ENCODE measurements around the gene FGB.

FGB gene

GRCh38 chr4:154597798-154598774 is 35.3 kb downstream of the FGB start:
- DNase-seq = no peak

DNA sequence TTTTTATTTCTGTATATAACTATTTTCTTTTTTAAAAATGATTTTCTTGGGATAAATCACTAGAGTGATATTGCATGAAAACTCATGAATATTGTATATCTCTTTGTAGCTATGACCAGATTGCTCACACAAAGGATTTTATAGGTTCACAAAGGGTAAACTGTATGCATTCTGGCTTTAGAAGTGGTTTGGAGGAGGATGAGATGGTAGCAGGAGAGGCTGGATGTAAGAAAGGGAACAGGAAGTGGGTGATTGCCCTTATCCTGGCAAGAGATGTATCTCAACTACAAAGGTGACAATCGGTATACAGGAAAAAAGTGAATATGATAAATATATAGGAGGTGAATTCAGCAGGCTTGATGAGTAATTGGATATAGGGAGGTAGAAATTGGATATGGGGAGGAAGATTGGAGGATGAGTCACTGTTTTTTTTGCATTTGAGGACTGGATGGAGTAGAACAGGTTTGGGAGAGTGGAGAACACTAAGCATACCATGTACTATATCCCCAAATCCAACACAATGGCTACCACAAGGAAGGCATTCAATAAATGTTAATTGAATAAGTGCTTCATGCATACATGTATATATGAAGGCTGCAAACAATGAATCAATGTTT is 39.7 kb downstream of the FGB start:
- DNase-seq = no peak

DNA sequence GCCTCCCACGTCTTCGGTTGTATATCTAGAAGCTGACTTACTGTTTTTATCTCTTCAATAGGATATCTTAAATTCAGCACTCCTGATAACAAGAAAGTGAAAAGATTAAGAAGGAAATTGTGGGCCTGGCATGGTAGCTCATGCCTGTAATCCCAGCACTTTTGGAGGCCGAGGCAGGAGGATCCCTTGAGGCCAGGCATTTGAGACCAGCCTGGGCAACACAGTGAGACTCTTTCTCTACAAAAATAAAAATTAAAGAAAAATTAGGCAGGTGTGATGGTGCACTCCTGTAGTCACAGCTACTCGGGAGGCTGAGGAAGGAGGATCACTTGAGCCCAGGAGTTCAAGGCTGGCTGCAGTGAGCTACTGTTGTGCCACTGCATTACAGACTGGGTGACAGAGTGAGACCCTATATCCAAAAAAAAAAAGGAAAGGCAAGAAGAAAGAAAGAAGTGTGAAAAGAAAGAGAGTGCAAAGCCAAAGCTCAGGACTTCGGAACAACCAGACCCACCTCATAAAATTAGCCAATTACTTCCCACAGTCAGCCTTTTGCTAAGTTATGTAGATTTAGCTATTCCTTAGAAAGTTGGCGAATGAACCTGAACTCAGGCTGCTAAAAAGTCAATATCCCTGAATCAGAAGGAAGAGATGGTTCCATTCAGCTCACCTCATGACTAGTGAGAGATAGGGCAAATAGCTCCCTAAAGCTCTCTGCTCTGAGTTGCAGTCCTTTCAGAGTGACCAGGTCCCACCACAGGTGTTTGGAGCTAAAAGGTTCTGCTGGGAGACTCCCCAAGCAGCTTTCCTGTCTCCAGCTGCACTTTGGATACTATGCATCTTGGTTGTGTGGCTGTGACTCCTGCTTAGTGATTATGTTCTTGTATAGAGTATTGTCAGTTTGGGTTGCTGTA is 40.5 kb downstream of the FGB start:
- no peak for DNase-seq

GRCh38 chr4:154604696-154605200 is 41.9 kb downstream of the FGB start:
- no peak for DNase-seq

DNA sequence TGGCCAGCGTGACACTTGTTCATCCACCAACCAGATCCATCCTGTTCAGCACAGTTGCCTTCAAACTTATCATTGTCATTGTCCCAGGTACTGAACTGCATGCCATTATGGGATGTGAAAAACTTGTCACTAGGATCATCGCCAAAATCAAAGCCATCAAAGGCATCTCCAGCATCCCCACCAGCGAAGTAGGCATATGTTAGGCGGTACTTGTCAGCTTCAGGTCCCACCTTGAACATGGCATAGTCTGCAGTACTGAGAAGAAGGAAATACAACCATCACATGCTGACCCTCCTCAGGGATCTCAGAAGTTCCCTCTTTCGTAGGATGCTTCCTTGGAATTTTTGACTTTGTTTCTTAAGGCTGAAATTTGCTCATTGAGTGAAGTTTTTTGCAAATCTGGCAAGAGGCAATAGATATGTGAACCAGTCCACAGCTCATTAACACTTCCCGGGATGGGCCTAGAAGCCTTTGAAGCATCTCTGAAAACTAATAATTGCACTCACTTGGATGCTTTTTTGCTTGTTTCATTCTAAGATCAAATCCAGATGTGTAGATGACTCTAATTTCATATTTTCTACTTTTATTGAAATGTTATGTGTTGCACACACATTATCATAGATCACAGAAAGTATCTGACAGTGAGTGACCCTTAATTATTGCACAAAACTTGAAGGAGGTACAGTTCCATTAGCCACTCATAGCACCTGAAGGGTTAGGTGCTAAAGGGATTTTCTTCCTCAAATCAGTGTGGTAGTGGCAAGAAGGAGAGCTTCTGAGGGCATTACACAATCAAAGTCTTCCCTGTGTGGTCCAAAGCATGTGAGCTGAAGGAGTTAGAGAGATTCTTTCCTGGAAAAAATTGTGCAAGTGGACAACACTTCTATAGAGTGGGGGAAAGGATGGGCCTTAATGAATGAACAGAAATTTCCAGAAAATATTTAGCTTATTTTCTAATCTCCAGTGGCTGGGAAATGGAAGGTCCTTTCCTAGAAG is 44.2 kb downstream of the FGB start:
- DNase-seq = no peak

- DNase-seq = no peak
Measured at GRCh38 chr4:154608361-154609252, 45.8 kb downstream of the FGB start.

DNA sequence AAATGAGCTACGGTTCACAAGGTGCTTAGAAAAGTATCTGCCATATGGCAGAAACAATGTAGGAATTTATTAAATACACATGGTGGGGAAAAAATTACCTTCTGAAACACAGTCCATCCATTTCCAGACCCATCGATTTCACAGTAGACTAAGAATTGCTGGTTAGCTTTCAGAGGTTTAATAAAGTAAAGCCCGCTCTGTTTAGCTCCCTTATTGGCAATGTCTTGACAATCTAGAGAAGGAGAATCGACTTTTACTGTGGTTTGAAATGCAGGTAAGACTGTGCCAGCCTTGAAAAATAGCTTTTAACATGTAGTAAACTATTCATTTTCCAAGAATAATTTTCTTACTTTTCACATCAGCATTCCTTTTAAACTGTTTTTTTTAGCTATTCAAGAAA is 46.7 kb downstream of the FGB start:
- no peak for DNase-seq

DNA sequence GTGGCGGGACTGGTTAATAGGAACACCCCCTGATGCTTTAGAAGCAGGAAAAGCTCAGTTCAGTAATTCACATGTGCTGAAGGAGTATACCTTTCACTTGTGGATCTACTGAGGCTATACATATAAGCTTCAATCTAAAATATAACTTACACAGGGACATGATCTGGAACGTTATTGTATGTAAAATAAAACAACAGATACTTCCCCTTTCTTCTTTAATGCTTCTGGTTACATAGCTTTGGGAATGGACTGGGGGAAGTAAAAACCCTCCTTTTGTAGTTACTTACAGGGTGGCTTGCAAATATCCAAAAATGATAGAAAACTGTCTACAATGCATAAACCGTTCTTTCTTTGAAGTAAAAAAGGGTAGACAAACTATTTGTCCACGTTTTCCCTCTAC is 47.8 kb downstream of the FGB start:
- DNase-seq = no peak

DNA sequence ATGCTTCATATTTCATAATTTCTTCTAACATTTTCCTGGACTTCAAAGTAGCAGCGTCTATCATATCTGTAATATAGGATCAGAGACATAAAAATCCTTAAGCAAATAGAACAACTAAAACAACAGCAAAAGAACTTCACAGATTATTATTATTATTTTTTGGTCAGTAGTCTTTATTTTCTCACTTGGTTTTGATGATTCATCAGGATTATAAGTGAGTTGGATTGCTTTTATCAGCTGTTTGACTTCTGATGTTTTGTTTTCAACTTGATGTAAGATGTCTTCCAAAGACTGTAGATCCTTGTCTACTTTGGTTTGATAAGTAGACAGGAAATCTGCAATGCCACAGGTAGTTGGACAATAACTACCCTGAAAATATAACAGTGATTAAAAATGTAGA is 49.0 kb downstream of the FGB start:
- no peak for DNase-seq

- DNase-seq = no peak
Measured at GRCh38 chr4:154612472-154613414, 49.9 kb downstream of the FGB start, which contains the start of gene FGG. TSS of gene FGG (minus strand) at chr4:154612656. CDS start at chr4:154612609, 47 bp downstream.

GRCh38 chr4:154614306-154614705 is 51.5 kb downstream of the FGB start:
- no peak for DNase-seq

DNA sequence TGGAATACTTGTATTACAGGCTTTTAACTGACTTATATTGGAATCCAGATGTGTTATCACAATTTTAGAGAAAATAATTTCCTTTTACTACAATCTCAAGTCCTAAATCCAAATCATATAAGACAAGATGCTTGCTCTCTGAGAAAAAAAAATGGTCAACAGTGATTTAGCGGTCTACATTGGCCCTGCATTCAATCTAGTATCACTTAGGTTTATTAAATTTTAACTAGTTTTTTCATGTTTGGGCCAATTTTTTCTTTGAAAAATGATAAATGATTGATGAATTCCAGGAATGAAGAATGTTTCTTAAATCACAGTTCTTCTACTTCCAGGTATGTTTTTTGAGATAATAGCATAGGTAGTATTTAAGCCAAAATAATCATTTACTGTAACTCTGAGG is 52.4 kb downstream of the FGB start:
- DNase-seq = no peak

DNA sequence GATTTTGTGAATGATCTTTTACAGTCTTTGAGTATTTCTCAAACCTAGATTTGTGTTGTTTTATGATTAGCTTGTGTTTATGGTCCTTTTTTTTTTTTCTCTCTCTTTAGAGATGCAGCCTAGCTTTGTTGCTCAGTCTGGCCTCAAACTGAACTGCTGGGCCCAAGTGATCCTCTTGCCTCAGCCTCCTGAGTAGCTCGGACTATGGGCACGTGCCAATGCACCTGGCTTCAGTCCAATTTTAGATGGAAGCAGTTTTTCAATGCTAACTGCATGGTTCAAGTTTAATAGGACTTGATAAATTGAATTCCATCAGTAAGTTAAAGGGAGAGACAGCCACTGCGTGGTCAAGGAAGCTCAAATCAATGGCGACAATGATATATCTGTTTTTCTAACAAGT is 53.5 kb downstream of the FGB start:
- DNase-seq = no peak

GRCh38 chr4:154616731-154617130 is 53.9 kb downstream of the FGB start:
- no peak for DNase-seq

- DNase-seq = no peak
Measured at GRCh38 chr4:154617820-154618317, 55.1 kb downstream of the FGB start.

- no peak for DNase-seq
Measured at GRCh38 chr4:154618708-154619315, 56.0 kb downstream of the FGB start.

DNA sequence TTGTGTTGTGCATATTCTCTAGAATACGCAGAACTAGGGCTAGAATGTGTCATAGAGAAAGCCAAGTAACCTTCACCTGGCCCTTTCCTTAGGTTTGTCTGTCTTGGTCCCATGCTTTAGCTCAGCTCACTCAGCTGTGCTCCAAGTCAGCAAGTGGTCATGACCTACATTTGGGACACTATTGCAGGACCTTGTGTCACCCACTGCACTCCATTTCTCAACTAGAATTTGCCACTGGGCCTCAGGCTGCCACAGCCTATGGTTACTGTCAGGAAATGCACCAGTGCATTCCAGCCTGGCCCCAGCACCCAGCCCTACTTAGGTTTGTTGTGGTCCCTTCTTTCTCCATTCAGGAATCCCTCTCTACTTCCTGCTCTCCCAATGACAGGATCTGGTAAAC is 57.3 kb downstream of the FGB start:
- DNase-seq = no peak

All from NCI-H1436 treated with DMSO at 0.1 percent for 48 hours (cell line).